Measurements from ENCODE around the gene CACNA2D1.

CACNA2D1 gene

DNA sequence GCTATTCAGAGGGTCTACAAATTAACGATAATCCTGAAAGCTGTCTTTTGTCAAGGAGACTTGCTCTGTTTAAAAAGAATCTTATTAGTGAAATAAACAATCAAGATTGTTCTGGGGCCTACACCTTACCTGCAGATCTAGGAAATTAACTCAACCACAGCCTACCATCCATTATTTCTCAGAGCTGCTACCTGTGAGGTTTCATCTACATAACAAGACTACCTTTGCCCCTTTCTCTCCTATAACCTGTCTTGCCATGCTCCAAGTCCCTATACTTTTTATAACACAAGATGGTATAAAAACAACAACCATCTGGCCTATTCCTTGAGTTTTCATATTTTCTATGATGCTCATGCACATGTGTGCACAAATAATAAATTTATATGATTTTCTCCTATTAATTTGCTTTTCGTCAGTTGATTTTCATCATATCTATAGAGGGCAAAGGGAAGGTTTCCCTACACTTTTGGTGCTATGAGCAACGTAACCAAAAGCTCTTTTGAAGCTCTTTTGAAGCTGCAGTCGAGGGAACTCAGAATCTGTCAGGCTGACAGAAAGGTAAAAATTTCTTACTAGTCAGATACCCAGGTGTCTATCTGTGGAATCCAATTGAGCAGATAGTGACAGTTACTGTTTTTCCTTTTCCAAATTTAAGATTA lies 138.1 kb downstream of the CACNA2D1 start:
- TF ChIP-seq SIN3A (IDR thresholded peaks at IDR 0.05; ENCODE audit: borderline replicate concordance, insufficient read depth, low read length), result no peak
- no peak for TF ChIP-seq TAF1 (IDR thresholded peaks at IDR 0.05; ENCODE audit: borderline replicate concordance, insufficient read depth, low read length)
- TF ChIP-seq, protein P1, sequence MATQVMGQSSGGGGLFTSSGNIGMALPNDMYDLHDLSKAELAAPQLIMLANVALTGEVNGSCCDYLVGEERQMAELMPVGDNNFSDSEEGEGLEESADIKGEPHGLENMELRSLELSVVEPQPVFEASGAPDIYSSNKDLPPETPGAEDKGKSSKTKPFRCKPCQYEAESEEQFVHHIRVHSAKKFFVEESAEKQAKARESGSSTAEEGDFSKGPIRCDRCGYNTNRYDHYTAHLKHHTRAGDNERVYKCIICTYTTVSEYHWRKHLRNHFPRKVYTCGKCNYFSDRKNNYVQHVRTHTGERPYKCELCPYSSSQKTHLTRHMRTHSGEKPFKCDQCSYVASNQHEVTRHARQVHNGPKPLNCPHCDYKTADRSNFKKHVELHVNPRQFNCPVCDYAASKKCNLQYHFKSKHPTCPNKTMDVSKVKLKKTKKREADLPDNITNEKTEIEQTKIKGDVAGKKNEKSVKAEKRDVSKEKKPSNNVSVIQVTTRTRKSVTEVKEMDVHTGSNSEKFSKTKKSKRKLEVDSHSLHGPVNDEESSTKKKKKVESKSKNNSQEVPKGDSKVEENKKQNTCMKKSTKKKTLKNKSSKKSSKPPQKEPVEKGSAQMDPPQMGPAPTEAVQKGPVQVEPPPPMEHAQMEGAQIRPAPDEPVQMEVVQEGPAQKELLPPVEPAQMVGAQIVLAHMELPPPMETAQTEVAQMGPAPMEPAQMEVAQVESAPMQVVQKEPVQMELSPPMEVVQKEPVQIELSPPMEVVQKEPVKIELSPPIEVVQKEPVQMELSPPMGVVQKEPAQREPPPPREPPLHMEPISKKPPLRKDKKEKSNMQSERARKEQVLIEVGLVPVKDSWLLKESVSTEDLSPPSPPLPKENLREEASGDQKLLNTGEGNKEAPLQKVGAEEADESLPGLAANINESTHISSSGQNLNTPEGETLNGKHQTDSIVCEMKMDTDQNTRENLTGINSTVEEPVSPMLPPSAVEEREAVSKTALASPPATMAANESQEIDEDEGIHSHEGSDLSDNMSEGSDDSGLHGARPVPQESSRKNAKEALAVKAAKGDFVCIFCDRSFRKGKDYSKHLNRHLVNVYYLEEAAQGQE (IDR thresholded peaks at IDR 0.05; ENCODE audit: insufficient read depth in 1 of 2, low read depth in 2 of 2, low read length in 2 of 2), result no peak
- TF ChIP-seq POLR2AphosphoS5 (IDR thresholded peaks at IDR 0.05; ENCODE audit: low read depth, low read length), result no peak

DNA sequence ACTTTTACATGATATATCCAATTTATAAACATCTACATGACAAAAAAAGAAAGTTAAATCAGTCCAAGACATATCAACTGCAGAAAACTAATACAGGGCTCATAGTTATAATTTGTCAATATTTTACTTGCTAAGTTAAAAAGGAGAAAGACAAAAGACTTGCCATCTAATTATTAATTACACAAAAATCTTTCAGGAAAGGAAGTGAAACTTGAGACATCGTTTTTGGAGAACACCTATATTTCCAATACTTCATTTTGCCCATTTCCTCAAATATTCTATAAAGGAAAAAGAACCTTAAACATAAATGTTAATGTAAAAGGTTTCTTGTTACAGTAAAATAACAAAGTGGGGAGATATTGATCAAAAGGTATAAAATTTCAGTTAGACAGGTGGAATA lies 148.7 kb downstream of the CACNA2D1 start:
- TF ChIP-seq, protein P1 (IDR thresholded peaks at IDR 0.05; ENCODE audit: insufficient read depth in 1 of 2, low read depth in 2 of 2, low read length in 2 of 2), result no peak
- TF ChIP-seq POLR2AphosphoS5 (IDR thresholded peaks at IDR 0.05; ENCODE audit: low read depth, low read length) (no peak), TAF1 (IDR thresholded peaks at IDR 0.05; ENCODE audit: borderline replicate concordance, insufficient read depth, low read length) (no peak), SIN3A (IDR thresholded peaks at IDR 0.05; ENCODE audit: borderline replicate concordance, insufficient read depth, low read length) (no peak), FOXP2 (optimal IDR thresholded peaks at IDR 0.05; ENCODE audit: borderline replicate concordance, extremely low read depth, extremely low read length, insufficient read depth) (no peak)

DNA sequence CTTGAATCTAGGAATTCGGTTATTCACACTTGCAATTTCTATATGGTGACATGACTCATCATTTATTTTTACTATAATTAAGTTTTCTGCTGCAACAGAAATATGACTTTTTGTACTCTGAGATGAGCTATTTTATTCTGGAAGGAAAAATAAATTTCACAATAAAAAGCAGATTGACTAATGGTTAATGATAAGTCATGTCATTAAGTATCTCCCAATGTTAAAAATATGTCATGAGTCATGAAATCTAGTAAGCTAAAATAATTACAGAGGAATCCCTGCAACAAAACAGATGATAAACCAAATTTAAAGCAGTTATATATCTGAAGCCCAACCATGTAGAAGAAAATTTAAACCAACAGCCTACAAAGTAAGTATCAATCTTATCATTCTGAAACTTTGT lies 149.2 kb downstream of the CACNA2D1 start:
- TF ChIP-seq POLR2AphosphoS5 (IDR thresholded peaks at IDR 0.05; ENCODE audit: low read depth, low read length) (no peak), SIN3A (IDR thresholded peaks at IDR 0.05; ENCODE audit: borderline replicate concordance, insufficient read depth, low read length) (no peak), TAF1 (IDR thresholded peaks at IDR 0.05; ENCODE audit: borderline replicate concordance, insufficient read depth, low read length) (no peak), FOXP2 (optimal IDR thresholded peaks at IDR 0.05; ENCODE audit: borderline replicate concordance, extremely low read depth, extremely low read length, insufficient read depth) (no peak)
- TF ChIP-seq, protein P1 (IDR thresholded peaks at IDR 0.05; ENCODE audit: insufficient read depth in 1 of 2, low read depth in 2 of 2, low read length in 2 of 2), result no peak

DNA sequence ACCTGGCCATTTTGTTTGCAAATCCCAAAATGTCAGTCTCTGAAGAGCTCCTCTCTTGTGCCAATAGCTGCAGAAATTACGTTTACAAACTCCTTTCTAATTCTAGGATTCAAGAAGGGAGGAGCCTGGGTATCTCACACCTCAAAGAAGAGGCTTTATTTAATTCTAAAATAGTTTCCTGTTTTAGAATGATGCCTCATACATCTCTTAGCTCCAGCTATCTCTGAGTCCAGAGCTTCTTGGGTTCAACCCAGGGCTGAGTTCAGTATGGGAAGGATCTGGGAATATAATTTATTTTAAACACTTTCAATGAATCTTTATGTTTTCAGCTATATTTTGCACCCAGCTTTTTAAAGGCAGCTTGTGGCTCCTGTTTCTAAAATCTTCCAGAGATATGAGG lies 150.1 kb downstream of the CACNA2D1 start:
- TF ChIP-seq FOXP2 (optimal IDR thresholded peaks at IDR 0.05; ENCODE audit: borderline replicate concordance, extremely low read depth, extremely low read length, insufficient read depth) (no peak), TAF1 (IDR thresholded peaks at IDR 0.05; ENCODE audit: borderline replicate concordance, insufficient read depth, low read length) (no peak), SIN3A (IDR thresholded peaks at IDR 0.05; ENCODE audit: borderline replicate concordance, insufficient read depth, low read length) (no peak), POLR2AphosphoS5 (IDR thresholded peaks at IDR 0.05; ENCODE audit: low read depth, low read length) (no peak)
- TF ChIP-seq, protein P1 (IDR thresholded peaks at IDR 0.05; ENCODE audit: insufficient read depth in 1 of 2, low read depth in 2 of 2, low read length in 2 of 2), result no peak
